HG02678 (cell line): ENCODE results near the gene PLA2G2E.
"Not testable (repeated sequence)": the region's sequence is repeated elsewhere in the genome, so short reads cannot be mapped to it uniquely, and the experiment has no call there.

Source experiments
- ATAC-seq: cut with Tn5 transposase; IDR thresholded peaks from one replicate; pipeline ENCODE4 v1.9.1; 2021; ENCODE audit warnings: mild to moderate bottlenecking, moderate library complexity; ENCODE audit not compliant: unreplicated experiment

PLA2G2E gene

GRCh38 chr1:19932866-19933265 lies 9.4 kb upstream of the PLA2G2E start:
- ATAC-seq: no peak

GRCh38 chr1:19927130-19927421 lies 3.7 kb upstream of the PLA2G2E start:
- ATAC-seq: not testable (repeated sequence)

- ATAC-seq: no peak
Observed at GRCh38 chr1:19926296-19927129, 3.1 kb upstream of the PLA2G2E start.

GRCh38 chr1:19925342-19926070 lies 2.1 kb upstream of the PLA2G2E start:
- ATAC-seq: no peak

- ATAC-seq: no peak
Observed at GRCh38 chr1:19923953-19924346, 533 bp upstream of the PLA2G2E start.

- no peak for ATAC-seq
Observed at GRCh38 chr1:19922015-19922688, 1.3 kb downstream of the PLA2G2E start.

- ATAC-seq: no peak
Observed at GRCh38 chr1:19921310-19921709, 2.1 kb downstream of the PLA2G2E start.

- no peak for ATAC-seq
Observed at GRCh38 chr1:19920132-19920710, 3.2 kb downstream of the PLA2G2E start.

GRCh38 chr1:19918057-19918456 lies 5.4 kb downstream of the PLA2G2E start:
- no peak for ATAC-seq

GRCh38 chr1:19910650-19911049 lies 12.8 kb downstream of the PLA2G2E start:
- ATAC-seq: no peak

- no peak for ATAC-seq
Observed at GRCh38 chr1:19909971-19910370, 13.4 kb downstream of the PLA2G2E start.

GRCh38 chr1:19909392-19909791 lies 14.0 kb downstream of the PLA2G2E start:
- no peak for ATAC-seq

GRCh38 chr1:19907456-19907855 lies 16.0 kb downstream of the PLA2G2E start:
- ATAC-seq: no peak

- ATAC-seq: no peak
Observed at GRCh38 chr1:19903621-19904020, 19.8 kb downstream of the PLA2G2E start.

GRCh38 chr1:19901653-19902052 lies 21.8 kb downstream of the PLA2G2E start:
- ATAC-seq: no peak

GRCh38 chr1:19894218-19894617 lies 29.2 kb downstream of the PLA2G2E start:
- ATAC-seq: no peak

- ATAC-seq: no peak
Observed at GRCh38 chr1:19893687-19894086, 29.7 kb downstream of the PLA2G2E start.

GRCh38 chr1:19892628-19893168 lies 30.7 kb downstream of the PLA2G2E start:
- ATAC-seq: no peak

GRCh38 chr1:19892129-19892528 lies 31.3 kb downstream of the PLA2G2E start:
- ATAC-seq: no peak

- no peak for ATAC-seq
Observed at GRCh38 chr1:19889656-19890055, 33.8 kb downstream of the PLA2G2E start.

- no peak for ATAC-seq
Observed at GRCh38 chr1:19888112-19888511, 35.3 kb downstream of the PLA2G2E start.
